Endothelial cell of umbilical vein (primary cell): ENCODE data around the gene MCTP2. TPM values are rescaled to one million over a fixed set of nuclear protein-coding genes. Genes with fewer than 3 reads are reported as not detected.

Source experiments
- BruUV-seq: library from RNA; stranded (reverse); fragments of 400-500 nt; replicated peaks from 2 replicates; lab custom pipeline; 2021; lab: Mats Ljungman, UMichigan
- CTCF ChIA-PET: fragments of 300-600, 350-600 bp; sonication (Branson Sonifier 250); formaldehyde crosslinking; loops from one replicate; lab custom pipeline; 2021; ENCODE audit warnings: antibody characterized with exemption, inconsistent platforms; lab: Charles Lee
- POLR2A ChIA-PET: fragments of 300-600, 350-600 bp; sonication (Branson Sonifier 250); formaldehyde crosslinking; loops from one replicate; lab custom pipeline; 2021; ENCODE audit warnings: antibody characterized with exemption, inconsistent platforms; lab: Charles Lee
- DNase-seq: peaks from one replicate; pipeline ENCODE4 v3.0.0-alpha.2; 2011; ENCODE audit warnings: low read depth, low spot score
- FAIRE-seq: peaks from 2 replicates; lab custom pipeline; 2011; peaks lifted over from hg19 to GRCh38; lab: Jason Lieb, UNC
- H2AFZ ChIP-seq: 2 replicates; pipeline ENCODE4 v1.6.0; 2012; ENCODE audit warnings: low read depth, low read length, control low read depth, inconsistent platforms
- H3K27ac ChIP-seq: 2 replicates; pipeline ENCODE4 v1.5.1; 2011; ENCODE audit warnings: low read depth, mild to moderate bottlenecking, control low read depth, low read length, moderate library complexity; ENCODE audit not compliant: insufficient read depth
- H3K27me3 ChIP-seq, 2 experiments: 2 replicates each; pipeline versions ENCODE4 v1.6.0 to v1.6.1; 2011; ENCODE audit warnings: low read length in 2 of 2, mixed read lengths in 1 of 2; ENCODE audit not compliant: control insufficient read depth in 2 of 2, insufficient read depth in 2 of 2
- H3K36me3 ChIP-seq, 2 experiments: 2 replicates in 1 of 2; 3 replicates in 1 of 2; pipeline ENCODE4 v1.5.1; 2011; ENCODE audit warnings: low read length in 2 of 2, mild to moderate bottlenecking in 1 of 2, moderate library complexity in 1 of 2; ENCODE audit not compliant: control insufficient read depth in 2 of 2, insufficient read depth in 2 of 2; ENCODE audit errors: extremely low read depth in 1 of 2
- H3K4me1 ChIP-seq: 3 replicates; pipeline ENCODE4 v1.5.1; 2011; ENCODE audit warnings: mild to moderate bottlenecking, low read length; ENCODE audit not compliant: control insufficient read depth, insufficient read depth; ENCODE audit errors: extremely low read depth
- H3K4me2 ChIP-seq: 2 replicates; pipeline ENCODE4 v1.6.1; 2011; ENCODE audit warnings: low read length, control low read depth, mixed read lengths; ENCODE audit not compliant: insufficient read depth
- H3K4me3 ChIP-seq, 3 experiments: fragments of 200-600 bp in 1 of 3; sonication (generic), shearing (Covaris generic) in 1 of 3; replicated peaks in 1 of 3; 2 replicates each; pipeline ENCODE4 v1.5.1; 2011 to 2016; ENCODE audit warnings: control low read depth in 3 of 3, low read length in 3 of 3, mild to moderate bottlenecking in 2 of 3, inconsistent platforms in 1 of 3, low read depth in 1 of 3, moderate library complexity in 1 of 3; ENCODE audit not compliant: insufficient read depth in 1 of 3
- H3K79me2 ChIP-seq: 2 replicates; pipeline ENCODE4 v1.6.0; 2012; ENCODE audit warnings: low read length, inconsistent platforms; ENCODE audit not compliant: control insufficient read depth, insufficient read depth
- H3K9ac ChIP-seq: replicated peaks from 2 replicates; pipeline ENCODE3; 2011; ENCODE audit warnings: low read length, control low read depth; ENCODE audit not compliant: insufficient read depth; ENCODE audit errors: extremely low read depth
- H3K9me1 ChIP-seq: replicated peaks from 3 replicates; pipeline ENCODE4 v1.6.0; 2011; ENCODE audit warnings: mild to moderate bottlenecking, low read length; ENCODE audit not compliant: control insufficient read depth, insufficient read depth; ENCODE audit errors: extremely low read depth
- H3K9me3 ChIP-seq: replicated peaks from 2 replicates; pipeline ENCODE4 v1.5.1; 2012; ENCODE audit warnings: low read length, inconsistent platforms; ENCODE audit not compliant: control insufficient read depth, insufficient read depth
- H4K20me1 ChIP-seq: replicated peaks from 2 replicates; pipeline ENCODE3; 2011; ENCODE audit warnings: mild to moderate bottlenecking, low read length; ENCODE audit not compliant: control insufficient read depth, insufficient read depth; ENCODE audit errors: extremely low read depth
- EZH2 ChIP-seq: IDR thresholded peaks from 2 replicates; pipeline ENCODE4 v1.6.1; 2012; ENCODE audit warnings: borderline replicate concordance, low read depth, mild to moderate bottlenecking, moderate library complexity, low read length, inconsistent platforms; ENCODE audit not compliant: severe bottlenecking
- FOS ChIP-seq: IDR thresholded peaks from 2 replicates; pipeline ENCODE4 v1.6.1; 2011; ENCODE audit warnings: mild to moderate bottlenecking, low read length, moderate library complexity, borderline replicate concordance; ENCODE audit not compliant: insufficient read depth
- GATA2 ChIP-seq: IDR thresholded peaks from 2 replicates; pipeline ENCODE4 v1.7.0; 2011; ENCODE audit warnings: low read depth, mild to moderate bottlenecking, moderate library complexity, mixed read lengths, low read length; ENCODE audit not compliant: insufficient read length, insufficient read depth
- JUN ChIP-seq: IDR thresholded peaks from 2 replicates; pipeline ENCODE4 v1.6.1; 2011; ENCODE audit warnings: borderline replicate concordance, low read depth; ENCODE audit not compliant: insufficient read length, insufficient read depth
- MYC ChIP-seq: IDR thresholded peaks from one replicate; pipeline ENCODE4 v1.6.1; 2011; ENCODE audit warnings: mild to moderate bottlenecking, low read depth, low read length
- POLR2A ChIP-seq: IDR thresholded peaks from 2 replicates; pipeline ENCODE4 v1.6.1; 2012; ENCODE audit warnings: low read depth, mild to moderate bottlenecking, control low read depth, low read length
- POLR2AphosphoS5 ChIP-seq: IDR thresholded peaks from 2 replicates; pipeline ENCODE4 v1.6.1; 2012; ENCODE audit warnings: low read depth, mild to moderate bottlenecking, control low read depth, low read length, moderate library complexity; ENCODE audit not compliant: insufficient read depth
- dilution Hi-C: fragments of 300-500 bp; cut with MboI; formaldehyde crosslinking; loops from one replicate; pipeline ENCODE4 v1.15.0; 2019; ENCODE audit warnings: low sequenced_read_pairs; ENCODE audit not compliant: extremely low pct_ligation_motif_present
- intact Hi-C: fragments of 100-400 bp; cut with micrococcal nuclease; formaldehyde crosslinking; loops from one replicate; pipeline ENCODE4 v1.10.0; 2022
- polyA plus RNA-seq, 4 experiments: library from polyadenylated mRNA; depleted of rRNA in 3 of 4; stranded (reverse) in 3 of 4; unstranded in 1 of 4; fragments of >200 nt; gene quantifications; 2 replicates each; pipeline versions ENCODE4 v1.2.1 to v1.2.3, GENCODE V29; 2011 to 2012; ENCODE audit warnings: missing spikeins in 1 of 4
- total RNA-seq: library from RNA; stranded (reverse); gene quantifications from 2 replicates; pipeline ENCODE4 v1.2.3, GENCODE V29; 2021
- TF ChIP-seq, protein P1 (sequence below): IDR thresholded peaks from 2 replicates; pipeline ENCODE4 v1.6.1; 2011; ENCODE audit not compliant: insufficient read depth, insufficient read length
- TF ChIP-seq, protein P2 (sequence below), 2 donors: IDR thresholded peaks; 1 replicate in 1 of 2; 2 replicates in 1 of 2; pipeline ENCODE4 v1.5.1; 2011; ENCODE audit warnings: low read length in 2 of 2, mild to moderate bottlenecking in 2 of 2, moderate library complexity in 2 of 2, control low read depth in 1 of 2, inconsistent platforms in 1 of 2, low read depth in 1 of 2; ENCODE audit not compliant: insufficient read depth in 1 of 2; ENCODE audit errors: extremely low read depth in 1 of 2

The MCTP2 gene
- total and polyA plus RNA-seq, 2 donors (not counting 3 experiments of a cell fraction or from before 2014, with no cell fraction given), result 0.01 to 0.75 TPM

GRCh38 chr15:94509259-94509658, 277.9 kb downstream of the MCTP2 start:
- no peak for TF ChIP-seq POLR2A
- TF ChIP-seq FOS, result no peak
- no peak for TF ChIP-seq EZH2
- TF ChIP-seq JUN, result no peak
- TF ChIP-seq POLR2AphosphoS5, result no peak
- no peak for TF ChIP-seq GATA2
- no peak for TF ChIP-seq MYC
- TF ChIP-seq, protein P1, sequence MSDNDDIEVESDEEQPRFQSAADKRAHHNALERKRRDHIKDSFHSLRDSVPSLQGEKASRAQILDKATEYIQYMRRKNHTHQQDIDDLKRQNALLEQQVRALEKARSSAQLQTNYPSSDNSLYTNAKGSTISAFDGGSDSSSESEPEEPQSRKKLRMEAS, result no peak
- TF ChIP-seq, protein P2, sequence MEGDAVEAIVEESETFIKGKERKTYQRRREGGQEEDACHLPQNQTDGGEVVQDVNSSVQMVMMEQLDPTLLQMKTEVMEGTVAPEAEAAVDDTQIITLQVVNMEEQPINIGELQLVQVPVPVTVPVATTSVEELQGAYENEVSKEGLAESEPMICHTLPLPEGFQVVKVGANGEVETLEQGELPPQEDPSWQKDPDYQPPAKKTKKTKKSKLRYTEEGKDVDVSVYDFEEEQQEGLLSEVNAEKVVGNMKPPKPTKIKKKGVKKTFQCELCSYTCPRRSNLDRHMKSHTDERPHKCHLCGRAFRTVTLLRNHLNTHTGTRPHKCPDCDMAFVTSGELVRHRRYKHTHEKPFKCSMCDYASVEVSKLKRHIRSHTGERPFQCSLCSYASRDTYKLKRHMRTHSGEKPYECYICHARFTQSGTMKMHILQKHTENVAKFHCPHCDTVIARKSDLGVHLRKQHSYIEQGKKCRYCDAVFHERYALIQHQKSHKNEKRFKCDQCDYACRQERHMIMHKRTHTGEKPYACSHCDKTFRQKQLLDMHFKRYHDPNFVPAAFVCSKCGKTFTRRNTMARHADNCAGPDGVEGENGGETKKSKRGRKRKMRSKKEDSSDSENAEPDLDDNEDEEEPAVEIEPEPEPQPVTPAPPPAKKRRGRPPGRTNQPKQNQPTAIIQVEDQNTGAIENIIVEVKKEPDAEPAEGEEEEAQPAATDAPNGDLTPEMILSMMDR (IDR thresholded peaks at IDR 0.05; ENCODE audit: extremely low read depth in 1 of 2, insufficient read depth in 1 of 2, low read depth in 1 of 2, low read length in 2 of 2), result no peak
- FAIRE-seq (no peak), DNase-seq (no peak)
- H3K9me3 ChIP-seq, result no peaks in the 10 kb centered on the region
- H3K9ac ChIP-seq, result no peak overlapping the region
- H4K20me1 ChIP-seq, result no peaks in the 10 kb centered on the region
- no peaks in the 10 kb centered on the region for H3K4me1 ChIP-seq
- H2AFZ ChIP-seq, result no peak overlapping the region
- no peaks in the 10 kb centered on the region for H3K27me3 ChIP-seq
- intact Hi-C loops, result no loop called here
- no peaks in the 10 kb centered on the region for H3K79me2 ChIP-seq
- no TSS peak for BruUV-seq
- H3K4me3 ChIP-seq, result no peak overlapping the region
- H3K27ac ChIP-seq, result no peak overlapping the region
- CTCF ChIA-PET, result no interaction called here
- no peaks in the 10 kb centered on the region for H3K9me1 ChIP-seq
- H3K36me3 ChIP-seq, result no peaks in the 10 kb centered on the region
- dilution Hi-C loops, result no loop called here
- POLR2A ChIA-PET, result no interaction called here
- no peak overlapping the region for H3K4me2 ChIP-seq
